AG04450 (cell line): ENCODE measurements around the gene SMAD3. TPM values are rescaled to one million over a fixed set of nuclear protein-coding genes. Genes with fewer than 3 reads are reported as not detected.

Experiments
- CTCF ChIA-PET: fragments of 300-600, 350-600 bp; formaldehyde crosslinking; extraction: SDS; loops from one replicate; lab custom pipeline; 2022; ENCODE audit warnings: antibody characterized with exemption, inconsistent platforms; lab: Charles Lee
- POLR2A ChIA-PET: fragments of 350-600 bp; formaldehyde crosslinking; extraction: SDS; loops from one replicate; lab custom pipeline; 2021; ENCODE audit warnings: antibody characterized with exemption, inconsistent platforms; lab: Yijun Ruan, JAX
- DNase-seq: peaks from one replicate; pipeline ENCODE4 v3.0.0-alpha.2; 2011; ENCODE audit warnings: low read depth, low spot score
- H3K27ac ChIP-seq: one replicate; pipeline ENCODE4 v1.5.1; 2012; ENCODE audit warnings: low read depth, low read length, control low read depth
- H3K27me3 ChIP-seq: one replicate; pipeline ENCODE4 v1.6.0; 2012; ENCODE audit warnings: low read length; ENCODE audit not compliant: control insufficient read depth, insufficient read depth
- H3K4me3 ChIP-seq: 2 replicates; pipeline ENCODE4 v1.5.1; 2011; ENCODE audit warnings: mild to moderate bottlenecking, low read depth, low read length, control low read depth
- H3K9me3 ChIP-seq: 2 replicates; pipeline ENCODE4 v1.5.1; 2012; ENCODE audit warnings: low read length; ENCODE audit not compliant: control insufficient read depth, insufficient read depth
- CTCF ChIP-seq: IDR thresholded peaks from 2 replicates; pipeline ENCODE4 v1.5.1; 2011; ENCODE audit warnings: low read depth, low read length, control low read depth, inconsistent platforms
- polyA plus RNA-seq: library from polyadenylated mRNA; depleted of rRNA; stranded (reverse); fragments of >200 nt; gene quantifications from 2 replicates; pipeline ENCODE4 v1.2.3, GENCODE V29; 2011

Gene SMAD3
- polyA plus RNA-seq, 1 experiment = 115 TPM

- no peak for TF ChIP-seq CTCF
- Histone ChIP-seq H3K4me3 (no peak overlapping the region), H3K27ac (no peak overlapping the region), H3K27me3 (no peaks in the 10 kb centered on the region), H3K9me3 (no peaks in the 10 kb centered on the region)
- ChIA-PET CTCF (interaction anchor here (0.6 kb wide), 1 partner anchor 121 kb away, joined by 4 read pairs; no protein-coding TSS in a partner anchor), POLR2A (no interaction called here)
- no peak for DNase-seq
Measured at GRCh38 chr15:67230504-67230903, 165.1 kb downstream of the SMAD3 start.

- DNase-seq = no peak
- Histone ChIP-seq H3K9me3 (no peaks in the 10 kb centered on the region), H3K27ac (no peak overlapping the region), H3K27me3 (no peaks in the 10 kb centered on the region), H3K4me3 (no peak overlapping the region)
- ChIA-PET POLR2A (no interaction called here), CTCF (no interaction called here)
- TF ChIP-seq CTCF = no peak
Measured at GRCh38 chr15:67232591-67232990, 167.2 kb downstream of the SMAD3 start.

GRCh38 chr15:67240235-67241131, 175.1 kb downstream of the SMAD3 start:
- ChIA-PET POLR2A (interaction anchor here (0.6 to 1.3 kb wide), 2 partner anchors 14 to 136 kb away, joined by 4 to 6 read pairs; partner anchors contain the start of genes AAGAB and IQCH), CTCF (interaction anchor here (1.1 kb wide), 1 partner anchor 294 kb away, joined by 5 read pairs; no protein-coding TSS in a partner anchor)
- DNase-seq = no peak
- Histone ChIP-seq H3K27me3 (no peaks in the 10 kb centered on the region), H3K4me3 (no peak overlapping the region), H3K9me3 (no peaks in the 10 kb centered on the region), H3K27ac (no peak overlapping the region)
- no peak for TF ChIP-seq CTCF

GRCh38 chr15:67241132-67241855, 175.9 kb downstream of the SMAD3 start:
- DNase-seq = no peak

More at GRCh38 chr15:67241132-67241855, 175.9 kb downstream of the SMAD3 start:
- CTCF ChIA-PET = no interaction called here
- no peak for TF ChIP-seq CTCF
- no peak overlapping the region for H3K27ac ChIP-seq
- H3K9me3 ChIP-seq = no peaks in the 10 kb centered on the region
- no peaks in the 10 kb centered on the region for H3K27me3 ChIP-seq
- POLR2A ChIA-PET = interaction anchor here (1.3 kb wide), 1 partner anchor 13 kb away, joined by 4 read pairs; the partner anchor contains the start of genes AAGAB and IQCH
- H3K4me3 ChIP-seq = no peak overlapping the region
